HG02642 (cell line): ENCODE measurements around the gene CPA1.

Experiments used
- ATAC-seq: cut with Tn5 transposase; IDR thresholded peaks from one replicate; pipeline ENCODE4 v1.9.1; 2021; ENCODE audit warnings: mild to moderate bottlenecking; ENCODE audit not compliant: unreplicated experiment, poor library complexity

Gene CPA1

GRCh38 chr7:130393841-130394411, 13.6 kb downstream of the CPA1 start:
- no peak for ATAC-seq

- no peak for ATAC-seq
Measured at GRCh38 chr7:130394421-130395195, 14.3 kb downstream of the CPA1 start.

GRCh38 chr7:130395421-130395820, 15.1 kb downstream of the CPA1 start:
- no peak for ATAC-seq

- ATAC-seq = no peak
Measured at GRCh38 chr7:130396109-130396508, 15.8 kb downstream of the CPA1 start.

- no peak for ATAC-seq
Measured at GRCh38 chr7:130397051-130397757, 16.9 kb downstream of the CPA1 start.

- no peak for ATAC-seq
Measured at GRCh38 chr7:130397758-130398073, 17.4 kb downstream of the CPA1 start.

- no peak for ATAC-seq
Measured at GRCh38 chr7:130398526-130399090, 18.3 kb downstream of the CPA1 start.

GRCh38 chr7:130400120-130400572, 19.9 kb downstream of the CPA1 start:
- ATAC-seq = no peak

GRCh38 chr7:130401101-130401500, 20.8 kb downstream of the CPA1 start:
- ATAC-seq = no peak

GRCh38 chr7:130401578-130401977, 21.3 kb downstream of the CPA1 start:
- ATAC-seq = no peak

GRCh38 chr7:130405003-130405402, 24.7 kb downstream of the CPA1 start:
- ATAC-seq = no peak

- ATAC-seq = no peak
Measured at GRCh38 chr7:130409067-130409711, 28.9 kb downstream of the CPA1 start.

GRCh38 chr7:130409712-130410072, 29.4 kb downstream of the CPA1 start:
- ATAC-seq = no peak

- no peak for ATAC-seq
Measured at GRCh38 chr7:130410868-130411541, 30.7 kb downstream of the CPA1 start.

GRCh38 chr7:130413201-130413600, 32.9 kb downstream of the CPA1 start:
- no peak for ATAC-seq

- ATAC-seq = no peak
Measured at GRCh38 chr7:130415006-130415405, 34.7 kb downstream of the CPA1 start.

- no peak for ATAC-seq
Measured at GRCh38 chr7:130417213-130417612, 36.9 kb downstream of the CPA1 start.

- ATAC-seq = no peak
Measured at GRCh38 chr7:130418306-130418705, 38.0 kb downstream of the CPA1 start.

GRCh38 chr7:130419658-130420057, 39.4 kb downstream of the CPA1 start:
- ATAC-seq = no peak

- no peak for ATAC-seq
Measured at GRCh38 chr7:130420943-130421578, 40.8 kb downstream of the CPA1 start.
